Measurements from ENCODE around the gene MADD.
A peak's percentile ranks its signal among the peaks of the same experiment; 100 is the strongest.
"Not testable (repeated sequence)": the region's sequence is repeated elsewhere in the genome, so short reads cannot be mapped to it uniquely, and the experiment has no call there.

The MADD gene

DNA sequence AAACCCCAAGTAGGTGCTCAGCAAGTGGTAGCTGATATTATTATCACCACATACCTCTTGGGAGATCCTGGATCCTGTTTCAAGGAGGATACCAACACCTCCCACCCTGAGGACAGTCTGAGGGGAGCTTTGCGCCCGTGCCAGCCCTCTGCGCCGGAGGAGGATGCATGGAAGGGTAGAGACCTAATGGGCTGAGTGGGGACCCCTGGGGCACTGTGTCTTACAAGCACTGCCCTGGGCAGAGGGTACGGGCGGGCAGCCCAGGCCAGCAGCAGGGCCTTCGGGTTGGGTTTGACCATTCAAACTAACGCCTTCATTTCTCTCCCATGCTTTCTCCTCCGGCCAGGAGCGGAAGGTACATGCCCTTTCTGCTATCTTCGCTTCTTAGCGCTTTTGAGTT is 56.3 kb downstream of the MADD start:
- DNase-seq, result no peak

- DNase-seq, result no peak
Measured at GRCh38 chr11:47327025-47327424, 57.1 kb downstream of the MADD start.

- no peak for DNase-seq
Measured at GRCh38 chr11:47327949-47328348, 58.0 kb downstream of the MADD start.

GRCh38 chr11:47328449-47329390 is 58.8 kb downstream of the MADD start:
- no peak for DNase-seq

DNA sequence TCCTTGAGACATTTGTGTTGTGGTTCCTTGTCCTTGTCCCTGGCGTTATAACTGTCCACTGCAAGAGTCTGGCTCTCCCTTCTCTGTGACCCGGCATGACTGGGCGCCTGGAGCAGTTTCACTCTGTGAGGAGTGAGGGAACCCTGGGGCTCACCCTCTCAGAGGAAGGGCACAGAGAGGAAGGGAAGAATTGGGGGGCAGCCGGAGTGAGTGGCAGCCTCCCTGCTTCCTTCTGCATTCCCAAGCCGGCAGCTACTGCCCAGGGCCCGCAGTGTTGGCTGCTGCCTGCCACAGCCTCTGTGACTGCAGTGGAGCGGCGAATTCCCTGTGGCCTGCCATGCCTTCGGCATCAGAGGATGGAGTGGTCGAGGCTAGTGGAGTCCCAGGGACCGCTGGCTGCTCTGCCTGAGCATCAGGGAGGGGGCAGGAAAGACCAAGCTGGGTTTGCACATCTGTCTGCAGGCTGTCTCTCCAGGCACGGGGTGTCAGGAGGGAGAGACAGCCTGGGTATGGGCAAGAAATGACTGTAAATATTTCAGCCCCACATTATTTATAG is 59.6 kb downstream of the MADD start:
- DNase-seq, result no peak

DNA sequence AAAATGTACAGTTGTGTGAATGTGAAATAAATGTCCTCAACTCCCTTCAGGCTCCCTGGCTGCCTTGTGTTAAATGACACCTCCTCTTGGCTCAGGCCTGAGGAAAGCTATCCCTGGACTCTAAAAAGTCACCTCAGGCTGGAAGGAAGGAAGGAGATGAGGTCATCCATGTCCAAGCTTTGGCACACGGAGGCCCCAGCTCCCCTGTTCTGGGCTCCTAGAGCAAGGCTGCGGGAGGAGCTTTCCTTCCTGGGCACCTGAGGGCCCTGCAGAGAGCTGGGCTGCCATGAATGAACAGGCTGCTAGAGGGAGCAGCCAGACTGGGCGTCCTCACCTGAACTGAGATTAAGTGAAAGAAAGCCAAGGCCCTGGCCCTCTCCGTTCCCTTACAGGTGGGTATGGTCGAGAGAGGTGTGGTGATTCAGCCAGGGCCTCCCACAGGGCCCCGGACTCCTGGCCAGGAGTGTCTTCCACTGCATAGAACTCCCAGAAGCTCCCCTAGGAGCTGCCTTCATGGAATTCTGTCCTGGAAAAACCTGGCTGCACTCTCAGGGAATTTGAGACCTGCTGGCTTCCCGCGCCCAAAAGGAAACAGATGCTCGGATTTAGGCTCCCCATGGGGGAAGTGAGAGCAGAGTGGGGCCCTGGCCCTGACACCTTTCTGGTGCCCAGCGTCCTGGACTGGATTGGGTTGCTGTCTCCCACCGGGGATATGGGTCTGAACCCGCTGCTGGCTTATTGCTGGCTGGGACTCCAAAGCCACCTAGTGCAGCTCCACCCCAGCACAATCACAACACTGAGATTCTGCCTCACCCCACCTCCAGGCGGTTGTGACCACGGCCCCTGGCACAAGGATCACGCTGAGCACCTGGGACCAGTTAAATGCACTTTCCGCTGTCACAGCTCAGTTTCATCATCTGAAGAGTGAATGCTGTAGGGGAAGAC is 60.3 kb downstream of the MADD start:
- DNase-seq, result peak; percentile 46

- no peak for DNase-seq
Measured at GRCh38 chr11:47331454-47332302, 61.7 kb downstream of the MADD start.

GRCh38 chr11:47332303-47332711 is 62.4 kb downstream of the MADD start:
- DNase-seq, result no peak

GRCh38 chr11:47332791-47333525 is 63.0 kb downstream of the MADD start:
- no peak for DNase-seq

GRCh38 chr11:47333526-47333845 is 63.6 kb downstream of the MADD start:
- no peak for DNase-seq

DNA sequence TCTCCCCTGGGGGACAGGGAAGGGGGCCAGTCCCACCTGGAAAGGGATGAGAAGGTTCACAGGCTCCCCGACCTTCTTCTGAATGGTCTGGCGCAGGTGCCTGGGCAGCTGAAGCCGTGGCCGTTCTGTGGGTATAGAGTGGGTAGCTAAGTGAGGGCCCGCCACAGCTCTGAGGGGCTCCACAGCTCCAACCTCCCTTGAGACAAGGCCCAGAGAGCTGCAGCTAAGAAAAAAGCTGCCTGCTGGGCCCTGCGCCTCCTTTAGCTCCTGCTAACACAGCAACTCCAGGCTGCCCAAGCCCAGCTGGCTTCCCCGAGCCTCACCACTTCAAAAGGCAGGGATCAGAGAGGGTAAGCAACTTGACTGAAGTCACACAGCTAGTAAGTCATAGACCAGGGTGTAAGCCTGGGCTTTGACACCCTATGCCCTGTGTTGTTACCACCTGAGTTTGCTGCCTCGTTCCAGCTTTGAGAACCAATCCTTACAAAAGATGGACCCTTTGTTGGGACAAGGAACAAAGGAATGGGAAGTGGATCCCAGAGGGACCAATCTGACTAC is 64.0 kb downstream of the MADD start:
- DNase-seq, result no peak

DNA sequence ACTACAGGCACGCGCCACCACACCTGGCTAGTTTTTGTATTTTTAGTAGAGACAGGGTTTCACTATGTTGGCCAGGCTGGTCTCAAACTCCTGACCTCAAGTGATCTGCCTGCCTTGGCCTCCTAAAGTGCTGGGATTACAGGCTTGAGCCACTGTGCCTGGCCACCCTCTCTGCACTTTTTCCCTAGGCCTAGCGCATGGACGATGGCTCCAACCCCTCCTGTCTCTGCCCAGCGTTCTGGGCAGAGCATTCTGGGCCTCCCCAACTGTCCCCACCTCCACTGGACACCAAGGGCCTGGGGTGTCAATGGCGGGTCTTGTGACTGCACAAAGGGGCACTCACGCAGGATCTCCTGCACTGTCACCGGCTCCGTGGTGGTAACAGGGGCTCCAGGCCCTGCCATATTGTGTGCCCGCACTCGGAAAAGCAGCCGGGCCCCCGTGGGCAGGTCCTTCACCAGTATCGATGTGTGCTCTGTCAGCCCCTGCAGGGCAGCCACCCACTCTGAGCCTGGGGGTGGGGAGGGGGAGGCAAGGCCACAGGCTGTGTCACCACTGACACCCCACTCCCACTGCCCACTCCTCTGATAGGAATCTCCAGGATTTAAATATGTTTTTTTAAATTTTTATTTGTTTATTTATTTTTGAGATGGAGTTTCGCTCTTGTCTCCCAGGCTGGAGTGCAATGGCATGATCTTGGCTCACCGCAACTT is 64.9 kb downstream of the MADD start:
- not testable (repeated sequence) for DNase-seq

DNA sequence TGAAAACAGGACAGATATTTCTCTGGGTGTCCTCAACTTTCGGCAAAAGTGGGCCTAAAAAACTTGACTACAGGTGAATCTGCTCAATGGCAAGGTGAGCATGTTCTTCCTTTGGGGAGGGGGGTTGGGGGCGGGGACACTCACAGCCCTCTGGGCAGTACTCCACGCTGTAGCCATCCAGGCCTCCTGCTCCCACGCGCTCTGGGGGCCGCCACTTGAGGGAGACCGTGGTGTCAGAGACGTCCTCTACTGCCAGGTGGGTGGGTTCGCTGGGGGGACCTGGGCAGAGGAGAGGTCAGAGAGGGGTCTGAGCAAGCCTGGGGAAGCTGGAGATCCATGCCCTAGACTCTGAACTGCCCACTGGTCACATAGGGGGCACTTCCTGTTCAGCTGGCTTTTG is 65.8 kb downstream of the MADD start:
- DNase-seq, result no peak

DNA sequence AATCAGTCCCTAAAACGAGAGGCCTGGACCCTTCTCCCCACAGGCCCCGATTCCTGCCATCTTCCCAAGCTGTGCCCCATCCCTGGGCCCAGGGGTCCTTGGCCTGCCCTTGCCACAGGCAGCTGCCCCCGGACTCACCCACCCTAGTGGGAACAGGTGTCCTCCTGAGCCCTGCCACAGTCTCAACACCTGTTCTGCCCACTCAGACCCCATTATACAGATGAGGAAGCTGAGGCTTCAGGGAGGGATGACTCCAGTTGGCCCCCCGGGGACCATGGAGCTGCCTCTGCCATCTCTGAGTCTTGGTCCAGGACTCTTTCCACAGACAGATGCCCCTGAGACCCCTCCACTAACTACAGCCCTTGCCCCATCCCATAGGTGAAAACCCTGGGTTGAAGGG is 66.7 kb downstream of the MADD start:
- no peak for DNase-seq

- no peak for DNase-seq
Measured at GRCh38 chr11:47337229-47337924, 67.4 kb downstream of the MADD start.

DNA sequence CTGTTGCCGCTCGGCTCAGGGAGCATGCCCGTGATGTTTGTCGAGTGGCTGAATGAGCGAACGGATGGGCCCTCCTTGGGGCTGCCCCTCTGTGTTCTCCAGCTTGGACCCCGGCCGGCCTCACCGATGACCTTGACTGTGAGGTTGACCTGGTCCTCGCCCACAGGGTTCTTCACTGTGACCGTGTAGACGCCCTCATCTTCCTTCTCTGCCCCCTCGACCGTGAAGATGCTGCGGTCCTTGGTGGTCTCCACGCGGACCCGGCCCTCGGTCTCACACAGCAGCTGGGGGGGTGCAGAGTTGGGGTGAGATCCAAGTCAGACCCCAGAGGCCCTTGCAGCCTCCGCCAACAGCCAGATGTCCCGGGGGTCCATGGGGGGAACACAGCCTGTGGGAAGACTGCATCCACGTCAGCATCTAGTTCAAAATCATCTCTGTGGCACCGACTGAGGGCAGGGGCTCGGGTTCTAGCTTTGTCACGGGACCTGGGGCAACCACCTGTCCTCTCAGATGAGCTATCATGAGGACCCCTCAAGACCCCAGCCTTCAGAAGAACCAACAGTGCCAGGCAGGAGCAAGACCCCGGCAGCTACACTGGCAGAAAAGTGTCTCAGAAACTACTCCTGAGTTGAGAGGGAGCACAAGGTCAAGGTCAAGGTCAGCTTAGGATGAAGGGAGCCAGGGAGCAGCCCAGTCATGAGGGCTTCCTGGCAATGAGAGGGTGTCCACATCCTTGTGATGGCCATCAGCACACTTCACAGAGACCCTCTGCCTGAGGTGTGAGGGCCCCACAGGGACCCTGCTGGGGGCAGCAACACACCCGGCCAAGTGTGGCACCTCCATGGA is 68.7 kb downstream of the MADD start:
- no peak for DNase-seq

DNA sequence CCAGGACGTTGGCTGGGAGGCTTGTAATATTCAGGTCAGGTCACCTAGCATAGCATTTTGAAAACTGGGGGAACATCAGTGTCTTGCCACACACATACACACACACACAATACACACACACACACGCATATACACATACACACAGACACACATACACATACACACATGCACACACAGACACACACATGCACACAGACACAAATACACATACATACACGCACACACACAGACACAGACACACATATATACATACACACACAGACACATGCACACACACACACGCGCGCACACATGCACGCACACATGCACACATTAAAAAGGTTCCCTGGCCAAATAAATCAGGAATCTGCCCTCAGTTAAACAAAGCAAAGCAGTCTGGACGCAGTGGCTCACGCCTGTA is 70.1 kb downstream of the MADD start:
- no peak for DNase-seq

GRCh38 chr11:47340980-47341775 is 71.2 kb downstream of the MADD start:
- no peak for DNase-seq

Data from 8988T (cell line).